MV-4-11 (cell line): ENCODE measurements around the gene STK39.

Source experiments
- DNase-seq: peaks from one replicate; lab custom pipeline; 2025; lab: John Stamatoyannopoulos, UW

STK39 gene

GRCh38 chr2:168208652-168209051 lies 38.7 kb downstream of the STK39 start:
- DNase-seq: no peak

DNA sequence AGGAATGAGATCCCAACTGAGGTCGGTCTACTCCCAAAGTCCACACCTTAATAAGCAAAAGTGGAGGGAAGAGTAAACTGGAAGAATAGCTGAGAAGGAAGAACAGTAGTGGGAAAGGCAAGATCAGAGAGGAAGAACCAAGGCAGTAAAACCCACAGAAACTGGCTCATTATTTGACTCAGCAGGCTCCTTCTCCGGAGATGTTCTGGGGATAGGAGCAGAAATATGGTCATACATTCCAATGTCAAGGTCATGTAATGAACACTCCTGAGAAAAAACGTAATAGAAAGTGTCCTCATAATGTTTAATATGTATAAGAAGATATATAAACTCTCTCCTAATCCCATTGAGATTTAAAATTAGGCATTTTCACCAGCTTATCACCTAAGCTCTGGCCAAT lies 39.5 kb downstream of the STK39 start:
- DNase-seq: no peak

DNA sequence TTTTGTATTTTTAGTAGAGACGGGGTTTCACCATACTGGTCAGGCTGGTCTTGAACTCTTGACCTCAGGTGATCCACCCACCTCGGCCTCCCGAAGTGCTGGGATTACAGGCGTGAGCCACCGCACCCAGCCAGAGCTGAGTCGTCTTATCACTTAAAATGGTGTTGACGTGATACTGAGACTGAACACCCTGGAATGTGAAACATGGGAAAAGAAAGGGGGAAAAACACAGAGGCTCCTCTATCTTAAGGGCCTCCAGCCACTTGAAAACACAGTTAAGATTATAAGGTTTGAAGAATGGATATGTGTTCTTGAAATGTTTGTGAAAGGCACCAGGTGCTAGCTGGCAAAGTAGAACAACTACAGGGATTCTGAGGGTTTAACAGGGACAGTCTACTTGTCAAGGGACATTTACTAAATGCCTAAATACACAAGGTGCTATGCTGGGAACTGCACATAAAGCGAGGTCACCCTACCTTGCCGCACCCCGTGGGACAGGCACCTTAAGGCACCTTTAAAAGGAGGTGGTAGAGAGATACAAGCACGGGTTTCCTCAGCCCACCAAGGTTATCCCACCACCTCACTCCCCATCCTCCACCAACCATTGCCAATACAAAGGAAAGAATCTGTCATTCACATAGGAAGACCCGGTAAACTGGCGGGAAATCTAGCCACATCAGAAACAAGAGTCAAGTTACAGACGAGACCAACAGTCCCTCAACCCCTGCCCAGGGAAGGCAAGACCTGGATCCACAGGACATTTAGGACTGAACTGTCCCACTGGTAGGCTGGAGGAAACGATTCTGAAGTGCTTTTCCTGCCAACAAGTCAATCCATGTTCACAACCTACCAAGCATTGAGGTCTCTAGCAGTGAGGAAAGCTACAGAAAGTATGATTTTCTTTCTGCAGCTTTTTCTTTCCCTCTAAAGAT lies 43.4 kb downstream of the STK39 start:
- no peak for DNase-seq

DNA sequence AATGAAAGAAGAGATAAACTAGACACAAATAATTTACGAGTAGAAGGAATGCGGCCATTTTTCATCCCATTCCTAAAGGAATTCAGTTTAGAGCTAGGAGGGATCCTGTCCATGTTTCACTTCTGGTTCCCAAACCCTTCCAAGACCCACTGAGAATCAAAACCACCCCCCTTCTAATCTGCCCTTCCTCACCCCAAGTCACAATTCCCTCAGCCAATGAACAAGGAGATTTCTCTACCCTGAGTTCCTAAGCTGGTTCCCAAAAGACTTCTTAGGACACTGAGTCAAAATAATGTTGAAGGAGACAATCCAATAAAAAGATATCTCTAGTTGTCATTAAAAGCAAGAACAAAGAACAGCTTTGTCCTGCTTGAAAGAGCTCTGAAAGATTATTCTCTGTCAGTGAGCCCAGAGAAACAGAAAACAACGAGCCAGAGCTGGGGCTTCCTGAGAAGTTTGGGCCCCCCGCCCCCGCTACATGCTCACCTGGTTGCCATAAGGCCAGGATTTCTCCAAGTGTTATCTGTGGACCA lies 45.7 kb downstream of the STK39 start:
- no peak for DNase-seq

DNA sequence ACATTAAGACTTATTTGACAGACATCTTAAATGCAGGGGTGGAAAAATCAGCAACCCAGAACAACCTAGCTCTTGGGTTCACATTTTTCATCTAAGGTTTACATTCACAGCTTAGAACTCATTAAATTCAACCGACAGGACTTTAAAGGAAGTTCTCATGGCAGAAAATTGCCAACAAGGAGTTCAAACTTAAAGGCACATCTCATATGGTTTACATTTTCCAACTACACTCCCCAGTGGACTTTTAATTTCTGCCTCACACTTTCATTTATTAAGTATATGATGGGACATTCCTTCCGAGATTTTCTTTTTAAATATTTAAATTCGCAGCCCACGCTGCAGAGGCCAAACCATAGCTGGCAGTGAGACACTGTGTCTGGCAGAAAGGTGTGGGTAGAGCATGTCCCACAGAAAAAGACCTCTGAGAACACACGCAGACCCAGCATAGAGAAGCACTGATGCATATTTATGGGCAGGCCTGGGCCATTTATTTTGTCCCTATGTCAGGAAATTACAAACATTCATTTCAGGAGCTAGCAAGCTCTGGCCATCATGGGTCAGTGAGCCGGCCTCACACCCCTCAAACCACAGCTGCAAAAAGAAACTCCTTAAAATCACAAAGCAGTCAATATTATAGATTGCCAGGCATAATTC lies 46.3 kb downstream of the STK39 start:
- no peak for DNase-seq

DNA sequence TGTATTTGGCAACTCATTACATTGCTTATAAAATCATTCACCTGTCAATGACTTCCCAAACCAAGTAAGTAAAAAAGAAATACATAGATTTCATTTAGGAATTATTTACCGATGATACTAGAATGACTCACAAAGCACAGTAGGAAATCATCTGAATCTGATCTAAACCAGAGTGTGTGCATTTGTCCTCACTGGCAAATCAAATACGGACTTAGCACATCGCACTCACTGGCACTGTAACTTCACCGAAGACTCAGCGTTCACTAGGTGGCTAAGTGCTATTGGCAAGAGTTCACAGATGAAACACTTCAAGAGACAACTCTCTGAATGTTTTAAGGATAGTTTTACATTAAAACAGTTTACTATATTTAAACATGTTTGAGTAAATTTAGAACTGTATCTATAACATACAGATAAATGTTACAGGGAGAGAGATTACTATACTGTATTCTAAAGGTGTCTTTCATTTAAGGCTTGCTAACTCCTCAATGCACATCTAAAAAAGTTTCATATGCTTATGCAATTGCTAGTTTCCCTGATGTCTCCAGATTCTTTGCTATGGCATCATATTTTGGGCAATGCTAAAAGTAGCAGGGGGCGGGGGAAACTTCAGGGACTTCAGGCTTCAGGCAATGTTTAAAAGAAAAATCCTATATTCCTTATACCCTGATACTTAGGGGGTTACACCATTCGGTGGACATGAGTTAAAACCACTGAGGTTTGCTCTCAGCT lies 48.8 kb downstream of the STK39 start:
- no peak for DNase-seq

GRCh38 chr2:168196764-168197180 lies 50.6 kb downstream of the STK39 start:
- no peak for DNase-seq

GRCh38 chr2:168194784-168195522 lies 52.4 kb downstream of the STK39 start:
- peak; percentile 53 for DNase-seq

GRCh38 chr2:168192839-168193616 lies 54.4 kb downstream of the STK39 start:
- peak; percentile 24 for DNase-seq

DNA sequence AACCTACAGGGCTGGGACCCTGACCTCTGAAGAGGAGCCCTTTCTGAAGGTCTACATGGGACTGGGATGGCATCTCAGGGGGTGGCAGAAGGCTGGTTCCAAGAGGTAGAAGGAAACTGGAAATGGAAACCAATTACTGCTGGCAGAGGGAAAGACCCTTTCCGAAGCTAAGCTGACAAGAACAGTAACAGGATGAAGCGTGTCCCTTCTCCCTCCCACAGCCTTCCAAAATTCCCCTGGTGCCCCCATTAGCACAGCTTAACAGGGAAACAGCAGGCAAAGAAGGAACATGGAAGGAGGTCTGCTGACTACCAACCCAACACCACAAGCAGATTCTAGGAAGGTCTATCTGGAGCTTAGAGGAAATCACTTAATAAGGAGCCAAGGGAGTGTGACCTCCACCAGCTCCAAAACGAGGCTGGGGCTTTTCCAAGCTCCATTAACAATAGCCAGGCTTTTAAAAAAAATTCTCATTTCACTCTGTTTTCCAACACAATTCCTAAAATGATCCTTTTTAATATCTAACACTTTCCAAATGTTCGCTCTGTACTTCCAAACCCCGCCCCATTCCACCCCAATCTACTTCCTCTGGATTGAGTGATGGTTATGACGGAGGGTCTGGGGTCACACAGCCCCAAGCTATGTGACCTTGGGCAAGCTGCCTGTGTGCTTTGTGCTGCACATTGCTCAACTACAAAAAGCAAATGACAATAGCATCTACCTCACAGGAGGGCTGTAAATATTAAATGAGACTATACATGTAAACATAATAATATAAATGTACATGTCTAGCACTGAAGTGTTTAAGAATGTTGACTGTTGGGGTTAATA lies 55.2 kb downstream of the STK39 start:
- DNase-seq: no peak

GRCh38 chr2:168190590-168191336 lies 56.6 kb downstream of the STK39 start:
- DNase-seq: no peak

DNA sequence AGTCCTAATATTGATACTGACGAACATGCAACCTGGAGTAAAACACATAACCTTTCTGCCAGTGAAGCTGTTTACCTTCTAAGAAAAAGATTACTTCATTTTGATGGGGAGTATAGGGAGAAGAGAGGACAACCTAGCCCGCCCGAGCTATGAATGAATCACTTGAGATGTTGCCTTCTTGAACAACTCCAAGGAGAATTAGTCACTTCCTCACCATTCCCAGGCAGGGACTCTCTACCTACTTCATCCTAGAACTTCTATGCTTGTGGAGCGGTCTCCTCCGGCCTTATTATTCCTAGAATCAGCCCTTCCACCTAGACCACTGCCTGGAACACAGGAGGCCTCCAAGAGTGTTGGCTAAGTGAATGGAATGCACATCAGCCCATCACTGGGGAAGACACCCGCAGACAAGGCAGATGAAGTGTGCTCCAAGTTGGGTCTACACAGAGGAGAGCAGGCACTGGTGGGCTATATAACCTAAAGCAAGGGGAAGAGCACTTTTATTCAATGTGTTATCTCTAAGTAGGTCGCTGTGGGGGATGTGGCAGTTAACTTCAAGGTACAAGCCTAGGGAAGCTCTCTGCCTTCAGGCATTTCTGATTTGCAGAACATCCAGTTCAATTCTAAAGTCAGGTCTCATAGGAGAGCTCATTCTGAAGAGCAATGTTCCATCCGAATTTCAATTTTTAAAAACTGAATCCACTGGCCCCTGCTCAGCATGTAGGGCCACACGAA lies 57.4 kb downstream of the STK39 start:
- DNase-seq: no peak

GRCh38 chr2:168188002-168188401 lies 59.4 kb downstream of the STK39 start:
- no peak for DNase-seq

GRCh38 chr2:168186452-168186851 lies 60.9 kb downstream of the STK39 start:
- no peak for DNase-seq

DNA sequence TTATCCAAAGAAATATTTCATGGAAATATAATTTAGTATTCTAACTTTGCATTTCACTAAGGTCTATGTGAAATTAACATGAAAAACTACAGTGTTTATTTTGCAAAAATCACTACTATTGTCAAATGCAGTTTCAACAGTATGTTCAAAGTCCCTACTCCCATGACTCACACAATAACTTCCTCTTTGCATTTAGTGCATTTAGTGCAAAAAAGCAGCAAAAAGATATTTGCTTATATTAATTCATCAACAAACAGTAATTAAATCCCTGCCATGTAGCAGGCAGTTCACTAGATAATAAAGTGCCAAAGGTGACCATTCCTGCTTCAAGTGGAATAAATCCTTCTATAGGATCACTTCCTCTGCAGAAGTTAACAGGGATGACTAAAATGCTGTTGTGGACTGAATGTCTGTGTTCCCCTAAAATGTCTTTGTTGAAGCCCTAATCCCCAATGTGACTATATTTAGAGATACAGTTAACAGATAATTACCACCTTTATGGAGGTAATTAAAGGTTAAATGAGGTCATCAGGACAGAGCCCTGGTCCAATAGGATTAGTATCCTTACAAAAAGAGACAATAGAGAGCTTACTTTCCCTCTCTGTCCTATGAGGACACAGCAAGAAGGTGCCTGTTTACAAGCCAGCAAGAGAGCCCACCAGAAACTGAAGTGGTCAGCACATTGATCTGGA lies 61.7 kb downstream of the STK39 start:
- DNase-seq: peak; percentile 55

- peak; percentile 5 for DNase-seq
Observed at GRCh38 chr2:168184681-168185513, 62.5 kb downstream of the STK39 start.
